IMR-90 (cell line): ENCODE data around the gene IL15RA.

Experiments
- MAFK ChIP-seq: IDR thresholded peaks from 2 replicates; pipeline ENCODE4 v1.6.1; 2012; ENCODE audit warnings: low read depth, low read length, improper control_type of control experiment
- MXI1 ChIP-seq: IDR thresholded peaks from 2 replicates; pipeline ENCODE4 v1.6.1; 2012; ENCODE audit warnings: low read depth, mild to moderate bottlenecking, low read length, moderate library complexity, borderline replicate concordance
- RAD21 ChIP-seq: IDR thresholded peaks from 2 replicates; pipeline ENCODE4 v1.6.1; 2012; ENCODE audit warnings: low read length, improper control_type of control experiment
- RFX5 ChIP-seq: IDR thresholded peaks from 2 replicates; pipeline ENCODE4 v1.8.0; 2012; ENCODE audit warnings: low read depth, mild to moderate bottlenecking, low read length, moderate library complexity
- TF ChIP-seq, protein P1 (sequence below): conservative IDR thresholded peaks from 2 replicates; pipeline ENCODE4 v1.5.1; 2012; ENCODE audit warnings: mild to moderate bottlenecking, low read depth, low read length, improper control_type of control experiment

DNA sequence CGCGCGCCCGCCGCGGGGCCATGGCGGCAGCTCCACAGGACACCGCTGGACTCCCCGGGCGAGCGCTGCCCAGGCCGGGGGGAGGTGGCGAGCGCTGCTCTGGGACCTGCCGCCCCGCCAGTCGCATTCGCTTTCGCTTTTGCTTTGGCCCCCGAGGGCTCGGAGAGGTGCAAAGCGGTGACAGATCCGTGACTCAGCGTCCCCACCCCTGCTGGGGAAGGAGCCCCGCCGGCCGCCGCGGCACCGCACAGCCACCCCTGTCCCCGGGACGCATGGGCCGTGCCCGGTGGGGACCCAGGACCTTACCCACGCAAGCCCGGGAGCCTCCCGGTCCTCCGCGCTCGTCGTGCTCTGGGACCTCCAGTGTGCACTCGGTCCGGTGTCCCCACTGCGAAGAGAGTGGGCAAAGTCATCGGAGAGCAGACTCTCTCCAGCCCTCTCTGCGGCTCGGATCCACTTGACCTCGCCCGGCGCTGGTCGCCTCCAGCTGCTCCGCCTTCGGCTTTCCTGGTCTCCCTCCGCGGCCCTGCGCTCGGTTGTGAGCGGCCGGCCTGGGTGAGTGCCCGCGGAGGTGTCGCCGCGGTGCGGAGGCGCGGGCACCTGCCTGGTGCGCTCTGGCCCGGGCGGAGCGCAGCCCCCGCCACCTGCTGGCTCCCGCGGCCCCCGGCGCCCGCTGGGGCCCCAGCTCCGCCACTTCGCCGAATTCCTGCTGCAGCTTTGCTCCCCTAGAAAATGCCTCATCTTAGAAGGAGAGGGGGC lies at the start of gene IL15RA:
- TF ChIP-seq, protein P1, sequence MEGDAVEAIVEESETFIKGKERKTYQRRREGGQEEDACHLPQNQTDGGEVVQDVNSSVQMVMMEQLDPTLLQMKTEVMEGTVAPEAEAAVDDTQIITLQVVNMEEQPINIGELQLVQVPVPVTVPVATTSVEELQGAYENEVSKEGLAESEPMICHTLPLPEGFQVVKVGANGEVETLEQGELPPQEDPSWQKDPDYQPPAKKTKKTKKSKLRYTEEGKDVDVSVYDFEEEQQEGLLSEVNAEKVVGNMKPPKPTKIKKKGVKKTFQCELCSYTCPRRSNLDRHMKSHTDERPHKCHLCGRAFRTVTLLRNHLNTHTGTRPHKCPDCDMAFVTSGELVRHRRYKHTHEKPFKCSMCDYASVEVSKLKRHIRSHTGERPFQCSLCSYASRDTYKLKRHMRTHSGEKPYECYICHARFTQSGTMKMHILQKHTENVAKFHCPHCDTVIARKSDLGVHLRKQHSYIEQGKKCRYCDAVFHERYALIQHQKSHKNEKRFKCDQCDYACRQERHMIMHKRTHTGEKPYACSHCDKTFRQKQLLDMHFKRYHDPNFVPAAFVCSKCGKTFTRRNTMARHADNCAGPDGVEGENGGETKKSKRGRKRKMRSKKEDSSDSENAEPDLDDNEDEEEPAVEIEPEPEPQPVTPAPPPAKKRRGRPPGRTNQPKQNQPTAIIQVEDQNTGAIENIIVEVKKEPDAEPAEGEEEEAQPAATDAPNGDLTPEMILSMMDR, result 0 out of 2 replicates have a peak, but pooled peaks have one; percentile 9
- TF ChIP-seq MXI1, result no peak
- TF ChIP-seq RAD21, result no peak
- no peak for TF ChIP-seq RFX5
- no peak for TF ChIP-seq MAFK
